Measurements from ENCODE around the gene ARL8B.

The ARL8B gene

GRCh38 chr3:5192571-5193365 is 70.7 kb downstream of the ARL8B start:
- H3K9me3 ChIP-seq (ENCODE audit: control insufficient read depth in 1 of 2, low read length in 2 of 2), result no peaks in the 10 kb centered on the region
- H3K9ac ChIP-seq (ENCODE audit: low read depth in 1 of 2, low read length in 2 of 2), result no peak overlapping the region
- H3K4me1 ChIP-seq (ENCODE audit: control insufficient read depth in 1 of 2, insufficient read depth in 2 of 2, low read length in 2 of 2), result peaks cover 29 to 46% of the 10 kb centered on the region in 2 donors
- peaks cover 0 to 8% of the 10 kb centered on the region in 2 donors for H3K36me3 ChIP-seq (ENCODE audit: control insufficient read depth in 1 of 2, insufficient read depth in 2 of 2, low read length in 2 of 2)
- no peak overlapping the region for H3K4me3 ChIP-seq (ENCODE audit: low read depth in 1 of 2, low read length in 2 of 2)
- H3K27me3 ChIP-seq (ENCODE audit: control insufficient read depth in 1 of 2, insufficient read depth in 2 of 2, low read length in 2 of 2), result no peaks in the 10 kb centered on the region
- no peak overlapping the region for H3K27ac ChIP-seq (ENCODE audit: low read depth, low read length)

GRCh38 chr3:5194341-5194740 is 72.2 kb downstream of the ARL8B start:
- Histone ChIP-seq H3K4me3 (ENCODE audit: low read depth in 1 of 2, low read length in 2 of 2) (no peak overlapping the region), H3K27me3 (ENCODE audit: control insufficient read depth in 1 of 2, insufficient read depth in 2 of 2, low read length in 2 of 2) (no peaks in the 10 kb centered on the region), H3K27ac (ENCODE audit: low read depth, low read length) (no peak overlapping the region), H3K36me3 (ENCODE audit: control insufficient read depth in 1 of 2, insufficient read depth in 2 of 2, low read length in 2 of 2) (peaks cover 0 to 16% of the 10 kb centered on the region in 2 donors), H3K4me1 (ENCODE audit: control insufficient read depth in 1 of 2, insufficient read depth in 2 of 2, low read length in 2 of 2) (peaks cover 23 to 48% of the 10 kb centered on the region in 2 donors), H3K9me3 (ENCODE audit: control insufficient read depth in 1 of 2, low read length in 2 of 2) (no peaks in the 10 kb centered on the region), H3K9ac (ENCODE audit: low read depth in 1 of 2, low read length in 2 of 2) (no peak overlapping the region)

DNA sequence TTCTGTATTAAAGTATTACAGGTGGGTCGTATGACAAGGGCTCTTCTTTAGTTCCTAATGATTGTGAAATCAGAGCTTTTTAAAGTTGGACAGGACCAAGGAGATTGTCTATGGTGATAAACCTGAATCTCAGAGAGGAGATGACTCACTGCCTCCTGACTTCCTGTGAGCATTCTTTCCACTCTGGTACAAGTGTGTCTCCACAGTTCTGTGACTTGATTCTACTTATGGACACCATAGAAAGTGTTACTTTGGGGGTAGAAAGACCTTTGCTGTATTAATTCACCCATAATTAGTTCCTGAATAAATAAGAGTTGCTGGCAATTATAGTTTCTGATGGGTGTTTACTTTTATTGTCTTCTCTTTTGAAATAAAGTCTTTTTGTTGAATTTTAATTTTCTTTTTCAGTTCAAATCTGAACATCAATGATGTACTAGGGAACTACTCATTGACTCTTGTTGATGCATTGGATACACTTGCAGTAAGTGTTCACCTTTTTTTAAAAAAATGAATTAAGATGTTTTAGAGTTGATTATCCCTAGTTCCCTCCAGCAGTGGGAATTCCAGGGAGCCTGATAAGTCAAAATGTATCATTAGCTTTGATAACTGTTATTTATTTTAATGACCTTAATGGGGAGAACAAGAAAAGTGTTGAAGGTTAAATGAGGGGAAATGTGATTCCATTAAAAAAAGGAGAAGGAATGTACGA is 72.9 kb downstream of the ARL8B start:
- Histone ChIP-seq H3K4me1 (ENCODE audit: control insufficient read depth in 1 of 2, insufficient read depth in 2 of 2, low read length in 2 of 2) (peaks cover 22 to 45% of the 10 kb centered on the region in 2 donors), H3K4me3 (ENCODE audit: low read depth in 1 of 2, low read length in 2 of 2) (no peak overlapping the region), H3K36me3 (ENCODE audit: control insufficient read depth in 1 of 2, insufficient read depth in 2 of 2, low read length in 2 of 2) (peaks cover 0 to 22% of the 10 kb centered on the region in 2 donors), H3K27ac (ENCODE audit: low read depth, low read length) (no peak overlapping the region), H3K9ac (ENCODE audit: low read depth in 1 of 2, low read length in 2 of 2) (no peak overlapping the region), H3K27me3 (ENCODE audit: control insufficient read depth in 1 of 2, insufficient read depth in 2 of 2, low read length in 2 of 2) (no peaks in the 10 kb centered on the region), H3K9me3 (ENCODE audit: control insufficient read depth in 1 of 2, low read length in 2 of 2) (no peaks in the 10 kb centered on the region)

- Histone ChIP-seq H3K36me3 (ENCODE audit: control insufficient read depth in 1 of 2, insufficient read depth in 2 of 2, low read length in 2 of 2) (peaks cover 3 to 27% of the 10 kb centered on the region in 2 donors), H3K27me3 (ENCODE audit: control insufficient read depth in 1 of 2, insufficient read depth in 2 of 2, low read length in 2 of 2) (no peaks in the 10 kb centered on the region), H3K27ac (ENCODE audit: low read depth, low read length) (no peak overlapping the region), H3K4me1 (ENCODE audit: control insufficient read depth in 1 of 2, insufficient read depth in 2 of 2, low read length in 2 of 2) (peaks cover 16 to 39% of the 10 kb centered on the region in 2 donors), H3K9ac (ENCODE audit: low read depth in 1 of 2, low read length in 2 of 2) (no peak overlapping the region), H3K9me3 (ENCODE audit: control insufficient read depth in 1 of 2, low read length in 2 of 2) (no peaks in the 10 kb centered on the region), H3K4me3 (ENCODE audit: low read depth in 1 of 2, low read length in 2 of 2) (no peak overlapping the region)
These were observed 73.5 kb downstream of the ARL8B start for GRCh38 chr3:5195605-5196004.

DNA sequence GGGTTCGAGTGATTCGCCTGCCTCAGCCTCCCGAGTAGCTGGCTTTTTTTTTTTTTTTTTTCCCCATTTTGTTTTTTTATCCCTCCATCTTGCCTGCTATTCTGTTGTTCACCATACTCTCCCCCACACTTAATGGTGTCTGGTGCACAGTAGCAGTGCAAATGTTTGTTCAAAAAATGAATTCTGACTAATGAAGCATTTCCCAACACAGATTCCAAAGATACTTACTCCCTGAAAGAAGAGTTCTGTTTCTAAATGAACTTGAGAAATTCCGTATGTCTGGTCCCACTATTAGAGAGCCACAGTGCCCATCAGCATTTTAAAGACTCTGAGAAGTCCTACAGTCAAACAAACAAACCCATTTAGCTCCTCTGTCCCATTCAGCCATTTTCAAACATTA is 74.9 kb downstream of the ARL8B start:
- Histone ChIP-seq H3K4me1 (ENCODE audit: control insufficient read depth in 1 of 2, insufficient read depth in 2 of 2, low read length in 2 of 2) (peaks cover 16 to 32% of the 10 kb centered on the region in 2 donors), H3K27ac (ENCODE audit: low read depth, low read length) (no peak overlapping the region)

DNA sequence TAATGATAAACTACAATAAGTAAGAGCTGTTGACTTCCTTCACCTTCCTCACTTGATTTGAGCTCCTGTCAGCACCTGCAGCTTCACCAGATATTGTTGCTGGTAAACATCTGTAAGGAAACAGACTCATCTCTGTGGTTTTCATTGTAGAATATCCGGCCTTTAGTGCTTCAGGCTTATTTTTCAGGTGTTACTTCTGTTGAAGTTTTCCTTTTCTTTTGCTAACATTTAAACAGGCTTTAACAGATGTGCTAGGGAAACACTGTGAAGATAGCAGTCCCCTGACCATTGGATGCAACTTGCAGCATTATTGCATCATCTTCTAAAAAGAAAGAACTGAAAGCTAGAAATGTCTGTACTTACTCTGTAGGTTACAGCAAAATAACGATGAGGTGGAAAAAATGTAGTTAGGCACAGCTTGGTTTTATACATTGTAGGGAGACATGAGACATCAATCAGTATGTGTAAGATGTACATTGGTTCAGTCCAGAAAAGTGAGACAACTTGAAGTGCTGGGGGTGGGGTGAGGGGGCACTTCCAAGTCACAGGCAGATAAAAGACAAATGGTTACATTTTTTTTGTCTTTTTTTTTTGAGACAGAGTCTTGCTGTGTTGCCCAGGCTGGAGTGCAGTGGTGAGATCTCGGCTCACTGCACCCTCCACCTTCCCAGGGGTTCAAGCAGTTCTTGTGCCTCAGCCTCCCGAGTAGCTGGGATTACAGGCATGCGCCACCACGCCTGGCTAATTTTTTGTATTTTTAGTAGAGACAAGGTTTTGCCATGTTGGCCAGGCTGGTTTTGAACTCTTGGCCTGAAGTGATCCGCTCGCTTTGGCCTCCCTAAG is 75.6 kb downstream of the ARL8B start:
- H3K27ac ChIP-seq (ENCODE audit: low read depth, low read length), result peak overlapping the region; percentile 2
- no peaks in the 10 kb centered on the region for H3K9me3 ChIP-seq (ENCODE audit: control insufficient read depth in 1 of 2, low read length in 2 of 2)
- peaks cover 16 to 31% of the 10 kb centered on the region in 2 donors for H3K4me1 ChIP-seq (ENCODE audit: control insufficient read depth in 1 of 2, insufficient read depth in 2 of 2, low read length in 2 of 2)
- H3K4me3 ChIP-seq (ENCODE audit: low read depth in 1 of 2, low read length in 2 of 2), result no peak overlapping the region
- peaks cover 11 to 48% of the 10 kb centered on the region in 2 donors for H3K36me3 ChIP-seq (ENCODE audit: control insufficient read depth in 1 of 2, insufficient read depth in 2 of 2, low read length in 2 of 2)
- no peaks in the 10 kb centered on the region for H3K27me3 ChIP-seq (ENCODE audit: control insufficient read depth in 1 of 2, insufficient read depth in 2 of 2, low read length in 2 of 2)
- no peak overlapping the region for H3K9ac ChIP-seq (ENCODE audit: low read depth in 1 of 2, low read length in 2 of 2)

More for the DNA sequence above, 74.9 kb downstream of the ARL8B start:
- H3K9ac ChIP-seq (ENCODE audit: low read depth in 1 of 2, low read length in 2 of 2), result no peak overlapping the region
- H3K36me3 ChIP-seq (ENCODE audit: control insufficient read depth in 1 of 2, insufficient read depth in 2 of 2, low read length in 2 of 2), result peaks cover 4 to 41% of the 10 kb centered on the region in 2 donors
- H3K9me3 ChIP-seq (ENCODE audit: control insufficient read depth in 1 of 2, low read length in 2 of 2), result no peaks in the 10 kb centered on the region
- no peak overlapping the region for H3K4me3 ChIP-seq (ENCODE audit: low read depth in 1 of 2, low read length in 2 of 2)
- H3K27me3 ChIP-seq (ENCODE audit: control insufficient read depth in 1 of 2, insufficient read depth in 2 of 2, low read length in 2 of 2), result no peaks in the 10 kb centered on the region

DNA sequence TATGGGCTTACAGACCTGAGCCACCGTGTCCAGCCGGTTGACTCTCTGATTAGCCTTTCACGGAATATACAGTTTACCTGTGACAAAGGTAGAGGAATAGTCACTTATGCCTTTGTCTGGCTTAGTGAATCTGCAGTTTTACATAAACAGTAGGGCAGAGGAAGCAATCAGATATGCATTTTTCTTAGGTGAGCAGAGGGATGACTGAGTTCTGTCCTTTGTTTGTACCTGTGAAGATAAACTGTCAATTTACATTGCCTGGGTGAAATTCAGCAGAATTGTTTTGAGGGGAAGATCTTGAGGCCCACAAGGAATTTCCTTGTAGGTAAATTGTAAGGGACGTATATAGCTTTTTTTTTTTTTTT is 76.2 kb downstream of the ARL8B start:
- Histone ChIP-seq H3K36me3 (ENCODE audit: control insufficient read depth in 1 of 2, insufficient read depth in 2 of 2, low read length in 2 of 2) (peaks cover 17 to 54% of the 10 kb centered on the region in 2 donors), H3K4me1 (ENCODE audit: control insufficient read depth in 1 of 2, insufficient read depth in 2 of 2, low read length in 2 of 2) (peaks cover 16 to 31% of the 10 kb centered on the region in 2 donors), H3K9me3 (ENCODE audit: control insufficient read depth in 1 of 2, low read length in 2 of 2) (no peaks in the 10 kb centered on the region), H3K4me3 (ENCODE audit: low read depth in 1 of 2, low read length in 2 of 2) (no peak overlapping the region), H3K27ac (ENCODE audit: low read depth, low read length) (peak overlapping the region; percentile 2), H3K9ac (ENCODE audit: low read depth in 1 of 2, low read length in 2 of 2) (no peak overlapping the region), H3K27me3 (ENCODE audit: control insufficient read depth in 1 of 2, insufficient read depth in 2 of 2, low read length in 2 of 2) (no peaks in the 10 kb centered on the region)

DNA sequence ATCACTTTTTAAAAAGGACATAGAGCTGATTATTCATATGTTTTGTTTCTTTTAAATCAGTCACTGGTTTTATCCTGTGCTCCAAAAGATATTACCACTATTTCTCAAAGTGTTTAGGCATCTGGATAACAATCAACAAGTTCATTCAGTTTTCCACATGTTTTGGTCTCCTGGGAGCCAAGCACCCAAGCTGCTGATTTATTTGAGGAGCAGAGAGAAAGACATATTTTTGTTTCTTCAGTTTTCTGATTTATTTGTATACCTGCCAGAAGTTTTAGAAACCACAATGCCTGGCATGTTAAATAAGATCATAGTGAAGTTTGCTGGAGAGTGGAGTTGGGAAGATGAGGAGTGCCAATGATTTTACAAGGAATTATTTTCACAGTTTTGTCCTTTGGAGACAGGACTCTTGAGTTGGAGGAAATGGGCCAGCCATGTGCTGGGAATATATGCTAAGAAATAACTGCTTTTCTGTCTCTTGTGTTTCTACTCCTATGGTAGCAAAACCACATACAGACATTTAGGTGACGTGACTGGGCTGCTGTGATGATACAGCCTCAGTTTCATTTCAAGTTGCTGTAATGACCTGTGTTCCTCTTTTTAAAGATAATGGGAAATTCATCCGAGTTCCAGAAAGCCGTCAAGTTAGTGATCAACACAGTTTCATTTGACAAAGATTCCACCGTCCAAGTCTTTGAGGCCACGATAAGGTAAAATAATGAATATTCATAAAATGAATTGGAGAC is 77.1 kb downstream of the ARL8B start:
- no peaks in the 10 kb centered on the region for H3K9me3 ChIP-seq (ENCODE audit: control insufficient read depth in 1 of 2, low read length in 2 of 2)
- H3K27ac ChIP-seq (ENCODE audit: low read depth, low read length), result no peak overlapping the region
- H3K27me3 ChIP-seq (ENCODE audit: control insufficient read depth in 1 of 2, insufficient read depth in 2 of 2, low read length in 2 of 2), result no peaks in the 10 kb centered on the region
- no peak overlapping the region for H3K4me3 ChIP-seq (ENCODE audit: low read depth in 1 of 2, low read length in 2 of 2)
- no peak overlapping the region for H3K9ac ChIP-seq (ENCODE audit: low read depth in 1 of 2, low read length in 2 of 2)
- peaks cover 18 to 62% of the 10 kb centered on the region in 2 donors for H3K36me3 ChIP-seq (ENCODE audit: control insufficient read depth in 1 of 2, insufficient read depth in 2 of 2, low read length in 2 of 2)
- H3K4me1 ChIP-seq (ENCODE audit: control insufficient read depth in 1 of 2, insufficient read depth in 2 of 2, low read length in 2 of 2), result peaks cover 16 to 28% of the 10 kb centered on the region in 2 donors

GRCh38 chr3:5201536-5201935 is 79.4 kb downstream of the ARL8B start:
- peaks cover 31 to 76% of the 10 kb centered on the region in 2 donors for H3K36me3 ChIP-seq (ENCODE audit: control insufficient read depth in 1 of 2, insufficient read depth in 2 of 2, low read length in 2 of 2)
- H3K27ac ChIP-seq (ENCODE audit: low read depth, low read length), result no peak overlapping the region
- H3K9ac ChIP-seq (ENCODE audit: low read depth in 1 of 2, low read length in 2 of 2), result no peak overlapping the region
- no peak overlapping the region for H3K4me3 ChIP-seq (ENCODE audit: low read depth in 1 of 2, low read length in 2 of 2)
- no peaks in the 10 kb centered on the region for H3K27me3 ChIP-seq (ENCODE audit: control insufficient read depth in 1 of 2, insufficient read depth in 2 of 2, low read length in 2 of 2)
- peaks cover 5% of the 10 kb centered on the region in 2 donors for H3K4me1 ChIP-seq (ENCODE audit: control insufficient read depth in 1 of 2, insufficient read depth in 2 of 2, low read length in 2 of 2)
- H3K9me3 ChIP-seq (ENCODE audit: control insufficient read depth in 1 of 2, low read length in 2 of 2), result no peaks in the 10 kb centered on the region
